WTC11 (cell line): ENCODE measurements around the gene ANP32B. TPM values are rescaled to one million over a fixed set of nuclear protein-coding genes. Genes with fewer than 3 reads are reported as not detected.

Source experiments
- ATAC-seq: fragments of 200-7000 bp; cut with Tn5 transposase; 2 replicates; pipeline ENCODE4 v1.10.0; 2021; ENCODE audit warnings: mild to moderate bottlenecking, moderate library complexity
- CTCF ChIA-PET: fragments of 300-600 bp; sonication (Branson Sonifier 250); formaldehyde crosslinking; loops from one replicate; lab custom pipeline; 2021; ENCODE audit warnings: antibody characterized with exemption; lab: Charles Lee
- POLR2A ChIA-PET: fragments of 350-600 bp; sonication (Branson Sonifier 250); formaldehyde crosslinking; loops from one replicate; lab custom pipeline; 2021; ENCODE audit warnings: antibody characterized with exemption; lab: Charles Lee
- DNase-seq: peaks from one replicate; pipeline ENCODE4 v3.0.0; 2021; ENCODE audit warnings: low spot score
- H3K27ac Mint-ChIP-seq: 2 replicates; pipeline ENCODE4 v1.8.0; 2021; ENCODE audit warnings: mixed read lengths
- H3K27me3 Mint-ChIP-seq: 2 replicates; pipeline ENCODE4 v1.8.0; 2021; ENCODE audit warnings: low read depth, mild to moderate bottlenecking, moderate library complexity, mixed read lengths
- H3K36me3 Mint-ChIP-seq: 2 replicates; pipeline ENCODE4 v1.8.0; 2021; ENCODE audit warnings: mixed read lengths
- H3K4me1 Mint-ChIP-seq: 2 replicates; pipeline ENCODE4 v1.8.0; 2022; ENCODE audit warnings: mixed read lengths
- H3K4me3 Mint-ChIP-seq: 2 replicates; pipeline ENCODE4 v1.8.0; 2021; ENCODE audit warnings: mild to moderate bottlenecking, moderate library complexity, mixed read lengths
- H3K9me3 Mint-ChIP-seq: 2 replicates; pipeline ENCODE4 v1.8.0; 2021; ENCODE audit warnings: mixed read lengths
- ATF2 ChIP-seq: sonication (generic); formaldehyde crosslinking; IDR thresholded peaks from 2 replicates; pipeline ENCODE4 v1.8.1; 2022; ENCODE audit warnings: low read depth, missing genetic modification reagents, borderline replicate concordance
- CREM ChIP-seq: sonication (generic); formaldehyde crosslinking; IDR thresholded peaks from 2 replicates; pipeline ENCODE4 v1.8.1; 2022; ENCODE audit warnings: mild to moderate bottlenecking, missing genetic modification reagents, moderate library complexity
- E2F4 ChIP-seq: sonication (generic); formaldehyde crosslinking; IDR thresholded peaks from 2 replicates; pipeline ENCODE4 v1.8.1; 2022; ENCODE audit warnings: low read depth, mild to moderate bottlenecking, moderate library complexity, missing genetic modification reagents, borderline replicate concordance
- EMX1 ChIP-seq: fragments of 250-450 bp; sonication (Bioruptor Pico); IDR thresholded peaks from 2 replicates; pipeline ENCODE4 v1.8.0; 2021; ENCODE audit warnings: mild to moderate bottlenecking
- GABPB1 ChIP-seq: sonication (generic); formaldehyde crosslinking; IDR thresholded peaks from 2 replicates; pipeline ENCODE4 v1.8.1; 2023; ENCODE audit warnings: mild to moderate bottlenecking, missing genetic modification reagents
- GRHL2 ChIP-seq: fragments of 250-450 bp; sonication (Bioruptor Pico); IDR thresholded peaks from 2 replicates; pipeline ENCODE4 v1.8.0; 2022; ENCODE audit warnings: mild to moderate bottlenecking, moderate library complexity; ENCODE audit not compliant: insufficient replicate concordance, severe bottlenecking
- GTF2I ChIP-seq: fragments of 250-450 bp; sonication (Bioruptor Pico); conservative IDR thresholded peaks from 2 replicates; pipeline ENCODE4 v1.4.0; 2021; ENCODE audit warnings: mild to moderate bottlenecking
- HMGXB4 ChIP-seq: sonication (generic); formaldehyde crosslinking; IDR thresholded peaks from 2 replicates; pipeline ENCODE4 v1.8.1; 2023; ENCODE audit warnings: mild to moderate bottlenecking, moderate library complexity, missing genetic modification reagents
- IRF2 ChIP-seq: sonication (generic); formaldehyde crosslinking; IDR thresholded peaks from 2 replicates; pipeline ENCODE4 v1.8.0; 2022; ENCODE audit warnings: low read depth, missing genetic modification reagents, borderline replicate concordance
- NFE2L1 ChIP-seq: sonication (generic); formaldehyde crosslinking; IDR thresholded peaks from 2 replicates; pipeline ENCODE4 v1.8.1; 2023; ENCODE audit warnings: missing genetic modification reagents
- NR3C1 ChIP-seq: sonication (generic); formaldehyde crosslinking; conservative IDR thresholded peaks from 2 replicates; pipeline ENCODE4 v1.8.1; 2023; ENCODE audit warnings: low read depth, mild to moderate bottlenecking, missing genetic modification reagents
- ZBTB21 ChIP-seq: sonication (generic); formaldehyde crosslinking; IDR thresholded peaks from 2 replicates; pipeline ENCODE4 v1.8.1; 2023; ENCODE audit warnings: mild to moderate bottlenecking, missing genetic modification reagents, borderline replicate concordance
- ZMAT4 ChIP-seq: fragments of 250-450 bp; sonication (Bioruptor Pico); IDR thresholded peaks from 2 replicates; pipeline ENCODE4 v1.9.0; 2021; ENCODE audit warnings: mild to moderate bottlenecking
- ZNF232 ChIP-seq: sonication (generic); formaldehyde crosslinking; IDR thresholded peaks from 2 replicates; pipeline ENCODE4 v1.8.0; 2022; ENCODE audit warnings: mild to moderate bottlenecking, missing genetic modification reagents
- ZNF281 ChIP-seq: sonication (generic); formaldehyde crosslinking; IDR thresholded peaks from 2 replicates; pipeline ENCODE4 v1.8.0; 2023; ENCODE audit warnings: mild to moderate bottlenecking, missing genetic modification reagents
- ZNF425 ChIP-seq: fragments of 250-450 bp; sonication (Bioruptor Pico); conservative IDR thresholded peaks from 2 replicates; pipeline ENCODE4 v1.9.0; 2021; ENCODE audit warnings: mild to moderate bottlenecking
- ZNF512 ChIP-seq: sonication (generic); formaldehyde crosslinking; IDR thresholded peaks from 2 replicates; pipeline ENCODE4 v1.8.1; 2022; ENCODE audit warnings: missing genetic modification reagents, borderline replicate concordance
- total RNA-seq: library from RNA; stranded (reverse); gene quantifications from 3 replicates; pipeline ENCODE4 v1.2.3, GENCODE V29; 2021

ANP32B gene
- total RNA-seq, 1 experiment from 2014 or later = 150 TPM

GRCh38 chr9:98007251-98007928 lies 24.2 kb downstream of the ANP32B start:
- Mint-ChIP-seq H3K36me3 (peaks cover 71% of the 10 kb centered on the region), H3K27ac (no peak overlapping the region), H3K27me3 (no peaks in the 10 kb centered on the region), H3K4me3 (no peak overlapping the region), H3K9me3 (no peaks in the 10 kb centered on the region), H3K4me1 (peaks cover 3% of the 10 kb centered on the region)
- no peak for TF ChIP-seq ZNF232 (CRISPR knock-in tag)
- TF ChIP-seq E2F4 = no peak
- peak; percentile 67 for TF ChIP-seq GABPB1 (CRISPR knock-in tag)
- TF ChIP-seq NR3C1 (CRISPR knock-in tag) = no peak
- no peak for TF ChIP-seq IRF2 (CRISPR knock-in tag)
- no peak for TF ChIP-seq ZNF425 (CRISPR knock-in tag)
- ATAC-seq = no peak
- ChIA-PET POLR2A (no interaction called here), CTCF (interaction anchor here (1.2 kb wide), 1 partner anchor 85 kb away, joined by 3 read pairs; the partner anchor contains the start of gene TRMO)
- no peak for DNase-seq

GRCh38 chr9:98008764-98009163 lies 25.6 kb downstream of the ANP32B start:
- Mint-ChIP-seq H3K36me3 (peaks cover 85% of the 10 kb centered on the region), H3K4me3 (no peak overlapping the region), H3K27ac (no peak overlapping the region), H3K4me1 (peaks cover 3% of the 10 kb centered on the region), H3K9me3 (no peaks in the 10 kb centered on the region), H3K27me3 (no peaks in the 10 kb centered on the region)
- TF ChIP-seq ZNF281 (no peak), GRHL2 (CRISPR knock-in tag) (no peak), ZBTB21 (CRISPR knock-in tag) (no peak), EMX1 (CRISPR knock-in tag) (no peak), CREM (no peak), NFE2L1 (CRISPR knock-in tag) (no peak), HMGXB4 (CRISPR knock-in tag) (no peak)
- no peak for ATAC-seq
- no peak for DNase-seq
- CTCF ChIA-PET = interaction anchor here (0.6 kb wide), 1 partner anchor 235 kb away, joined by 5 read pairs; no protein-coding TSS in a partner anchor
- POLR2A ChIA-PET = interaction anchor here (0.5 kb wide), 1 partner anchor 84 kb away, joined by 3 read pairs; no protein-coding TSS in a partner anchor

GRCh38 chr9:98009437-98009836 lies 26.3 kb downstream of the ANP32B start:
- H3K9me3 Mint-ChIP-seq = no peaks in the 10 kb centered on the region
- peak overlapping the region; percentile 25; the same call in 1 of the 2 replicates for H3K27ac Mint-ChIP-seq
- DNase-seq (no peak), ATAC-seq (no peak)
- ChIA-PET CTCF (no interaction called here), POLR2A (no interaction called here)
- no peaks in the 10 kb centered on the region for H3K27me3 Mint-ChIP-seq
- H3K36me3 Mint-ChIP-seq = peaks cover 82% of the 10 kb centered on the region
- peaks cover 3% of the 10 kb centered on the region for H3K4me1 Mint-ChIP-seq
- no peak overlapping the region for H3K4me3 Mint-ChIP-seq
- TF ChIP-seq ZMAT4 (CRISPR knock-in tag) (no peak), GTF2I (no peak), GRHL2 (CRISPR knock-in tag) (no peak), ZNF512 (no peak), ATF2 (CRISPR knock-in tag) (no peak)
